DMS53 treated with DMSO at 0.1 percent for 48 hours (cell line): ENCODE measurements around the gene GPR158.

Experiments
- DNase-seq: peaks from one replicate; lab custom pipeline; 2025; ENCODE audit not compliant: unreplicated experiment; lab: John Stamatoyannopoulos, UW

Gene GPR158

DNA sequence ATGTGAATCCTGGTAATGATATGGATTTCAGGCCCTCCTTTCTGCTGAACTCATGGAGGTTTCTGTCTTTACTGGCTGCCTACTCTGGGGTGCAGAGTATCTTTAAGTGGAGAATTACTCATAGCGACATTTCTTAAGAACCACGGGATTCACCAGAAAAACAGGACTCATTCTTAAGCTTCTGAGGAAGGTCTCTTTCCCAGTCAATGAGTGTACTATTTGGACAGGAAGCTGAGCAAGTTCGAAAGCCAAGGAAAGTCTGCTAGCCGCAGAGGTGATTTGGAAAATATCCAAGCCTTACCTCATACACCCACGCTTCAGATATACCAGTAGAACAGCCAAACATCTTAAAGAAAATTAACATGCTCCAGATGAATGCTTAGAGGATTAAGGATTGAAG is 381.7 kb downstream of the GPR158 start:
- DNase-seq = no peak

DNA sequence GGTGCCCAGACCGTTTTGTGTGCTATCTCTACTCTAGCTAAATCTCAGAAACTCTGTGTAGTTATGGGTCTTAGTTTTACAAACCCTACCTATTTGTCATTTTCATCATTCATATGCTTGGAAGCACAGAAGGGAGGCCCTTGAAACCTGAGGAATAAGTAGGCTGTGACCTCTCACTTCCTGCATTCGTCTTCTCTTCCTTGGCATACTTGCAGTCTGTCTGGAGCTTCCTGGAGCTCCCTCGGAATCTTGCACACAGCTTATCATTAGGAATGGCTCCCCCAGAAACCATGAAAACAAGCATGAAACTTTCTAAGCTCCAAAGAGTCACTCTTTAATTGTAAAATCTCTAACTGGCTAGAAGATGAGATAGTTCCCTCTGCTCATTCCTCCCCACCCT is 382.3 kb downstream of the GPR158 start:
- no peak for DNase-seq

DNA sequence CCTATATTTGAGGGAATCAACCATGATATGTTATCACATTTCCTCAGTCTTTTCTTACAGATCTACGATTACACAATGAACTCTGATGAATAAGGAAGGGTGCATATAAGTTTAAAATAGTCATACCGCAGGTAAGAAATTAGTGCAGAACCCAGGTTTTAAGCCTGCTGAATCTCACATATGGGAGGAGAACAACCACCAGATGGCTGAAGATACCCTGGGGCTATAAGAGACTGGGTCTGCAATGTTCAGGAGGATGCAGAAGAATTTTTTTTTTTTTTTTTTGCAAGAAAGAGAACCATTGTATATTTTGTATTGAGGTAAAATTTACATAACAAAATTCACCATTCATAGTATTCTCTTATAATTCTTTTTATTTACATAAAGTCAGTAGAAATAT is 387.0 kb downstream of the GPR158 start:
- DNase-seq = no peak

DNA sequence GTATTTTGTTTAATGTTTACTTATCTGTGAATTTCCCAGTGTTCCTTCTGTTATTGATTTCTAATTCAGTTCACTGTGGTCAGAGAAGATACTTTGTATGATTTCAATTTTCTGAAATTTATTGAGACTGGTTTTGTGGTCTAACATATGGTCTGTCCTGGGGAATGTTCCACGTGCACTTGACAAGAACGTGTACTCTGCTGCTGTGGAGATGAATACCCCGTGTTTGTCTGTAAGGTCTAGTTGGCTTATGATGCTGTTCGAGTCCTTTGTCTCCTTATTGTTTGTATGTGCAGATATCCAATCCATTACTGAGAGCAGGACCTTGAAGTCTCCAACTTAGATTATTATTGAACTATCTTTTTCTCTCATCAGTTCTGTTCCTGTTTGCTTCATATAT is 387.7 kb downstream of the GPR158 start:
- no peak for DNase-seq

DNA sequence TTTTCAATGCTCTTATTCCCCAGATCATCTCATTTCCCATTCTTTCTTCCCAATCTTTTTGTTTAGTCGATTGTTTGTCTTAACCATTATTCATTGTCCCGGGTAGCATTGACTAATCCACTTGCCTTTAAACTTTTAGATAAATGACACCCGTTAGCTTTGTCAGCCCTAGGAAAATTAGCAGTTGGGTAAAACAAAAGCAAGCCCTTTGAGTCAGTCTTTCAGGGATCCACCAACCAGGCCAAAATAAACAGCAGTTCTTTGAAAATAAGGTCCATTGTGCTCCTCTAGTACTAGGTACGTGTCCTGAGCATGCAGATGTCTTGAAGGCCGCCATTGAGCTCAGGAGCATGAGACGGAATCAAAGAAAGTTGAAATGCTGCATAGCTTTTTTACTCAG is 389.6 kb downstream of the GPR158 start:
- no peak for DNase-seq

DNA sequence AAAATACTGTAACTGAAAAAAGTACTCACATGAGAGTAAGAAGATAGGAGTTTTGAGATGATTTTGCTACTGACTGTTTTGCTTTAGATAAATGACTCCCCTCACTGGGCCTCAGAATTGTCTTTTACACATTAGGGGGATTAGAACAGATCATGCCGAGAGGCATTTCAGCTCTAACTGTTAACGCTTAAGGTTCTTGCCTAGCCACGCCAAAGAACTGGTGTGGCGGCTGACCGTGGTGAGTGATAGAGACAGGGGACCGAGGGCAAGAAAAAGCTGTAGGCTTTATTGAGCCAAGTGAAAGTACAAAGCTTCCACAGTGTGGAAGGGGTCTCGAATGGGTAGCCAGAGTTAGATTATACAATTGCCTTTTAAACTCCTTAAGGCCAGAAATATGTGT is 390.8 kb downstream of the GPR158 start:
- DNase-seq = no peak

DNA sequence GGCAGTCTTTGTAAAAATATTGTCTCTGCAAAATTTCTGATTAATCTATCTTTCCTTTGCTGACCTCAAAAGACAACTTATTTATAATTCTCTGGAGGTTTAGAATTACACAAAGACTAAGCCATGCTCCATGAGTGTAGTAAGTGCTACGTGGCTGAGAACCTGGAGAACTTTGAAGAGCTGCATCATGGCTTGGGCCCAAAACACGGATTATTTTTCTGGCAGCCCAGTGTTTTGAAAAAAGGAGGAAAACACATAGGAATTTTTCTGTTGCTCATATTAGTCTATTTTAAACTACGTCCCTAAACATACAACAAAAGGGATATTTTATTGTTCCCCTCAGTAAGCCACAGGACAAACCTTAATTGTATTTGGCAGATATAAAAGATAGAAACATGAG is 398.5 kb downstream of the GPR158 start:
- no peak for DNase-seq

DNA sequence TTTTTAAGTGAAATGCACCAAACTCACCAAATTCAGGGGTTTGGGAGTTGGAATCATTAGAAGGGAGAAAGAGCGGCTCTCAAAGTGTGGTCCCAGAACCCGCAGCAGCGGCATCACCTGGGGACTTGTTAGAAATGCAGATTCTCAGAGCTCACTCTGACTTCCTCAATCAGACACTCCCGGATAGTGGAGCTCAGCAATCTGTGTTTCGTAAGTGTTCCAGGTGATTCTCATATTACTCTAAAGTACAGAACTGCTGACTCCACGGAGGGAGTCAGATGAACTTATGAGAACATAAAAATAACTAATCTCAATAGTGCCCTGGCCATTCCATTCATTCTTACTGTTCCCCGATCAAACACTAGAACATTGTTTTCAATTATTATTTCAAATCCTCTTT is 400.5 kb downstream of the GPR158 start:
- no peak for DNase-seq

DNA sequence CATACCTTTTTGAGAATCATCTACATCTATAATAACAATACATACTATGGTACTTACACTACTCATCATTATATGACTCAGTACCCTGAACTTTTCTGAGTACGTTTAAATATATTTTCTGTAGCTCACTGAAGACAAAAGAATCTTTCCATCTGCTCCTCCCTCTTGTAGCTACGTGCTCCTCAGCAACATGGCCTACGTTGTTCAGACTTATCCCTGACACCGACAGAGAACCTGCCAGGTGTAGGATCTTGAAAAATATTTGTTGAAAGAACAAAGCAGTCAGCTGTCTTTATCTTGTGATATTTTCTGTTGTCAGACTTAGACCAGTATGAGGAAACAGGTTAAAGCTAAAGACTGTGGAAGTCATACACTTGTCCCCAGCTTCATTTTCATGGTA is 403.3 kb downstream of the GPR158 start:
- DNase-seq = no peak

DNA sequence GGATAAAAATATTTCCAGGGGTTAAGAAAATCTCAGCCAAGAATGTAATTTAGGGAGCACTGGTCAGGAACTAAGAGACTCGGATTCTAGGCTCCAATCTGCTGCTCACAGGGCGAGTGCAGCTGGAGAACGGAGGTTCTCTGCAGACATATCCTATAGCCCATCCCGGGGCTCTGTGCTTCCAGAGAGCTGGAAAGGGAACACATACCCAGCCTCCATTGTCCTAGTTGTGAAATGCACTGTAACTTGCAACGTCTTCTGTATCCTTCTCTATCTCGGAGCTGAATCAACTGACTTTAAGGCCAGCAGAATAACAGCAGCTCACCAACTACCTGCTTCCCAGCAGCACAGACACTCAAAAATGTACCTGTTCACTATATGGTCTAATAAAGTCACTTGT is 408.2 kb downstream of the GPR158 start:
- no peak for DNase-seq

DNA sequence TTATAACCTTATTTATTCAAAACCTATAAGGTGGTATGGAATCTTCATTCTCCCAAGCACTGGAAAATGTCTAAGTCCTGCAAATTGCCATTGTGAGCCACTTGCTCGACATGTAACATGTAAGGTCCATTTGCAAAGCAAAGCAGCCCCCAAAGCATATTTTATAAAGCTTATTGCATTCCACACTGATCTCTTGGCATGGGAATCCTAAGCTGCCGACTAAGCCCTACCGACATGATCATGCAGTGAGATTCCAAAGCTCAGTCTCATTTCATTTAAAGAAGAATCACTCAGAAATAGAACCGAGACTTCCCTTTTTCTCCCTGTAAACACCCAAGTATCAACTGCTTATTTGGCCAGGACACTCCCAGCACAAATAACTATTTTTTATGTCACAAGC is 425.9 kb downstream of the GPR158 start:
- no peak for DNase-seq

DNA sequence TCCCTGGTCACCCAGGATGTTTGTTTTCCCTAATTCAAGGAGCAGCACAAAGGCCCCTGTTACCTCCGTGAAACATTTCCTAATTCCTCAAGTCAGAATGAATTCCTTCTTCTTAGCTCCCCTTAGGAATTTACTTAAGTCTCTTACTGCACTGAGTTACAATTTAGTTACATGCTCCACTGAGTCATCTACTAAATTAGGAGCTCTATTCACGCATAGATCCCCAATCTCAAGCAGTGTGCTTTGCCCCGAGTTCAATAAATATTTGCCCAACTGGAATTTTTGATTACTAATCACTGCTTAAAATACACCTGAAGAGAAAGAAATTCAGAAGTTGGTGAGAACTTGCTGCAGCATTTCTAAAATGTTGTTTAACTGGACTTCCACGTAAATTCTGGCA is 429.8 kb downstream of the GPR158 start:
- DNase-seq = no peak

DNA sequence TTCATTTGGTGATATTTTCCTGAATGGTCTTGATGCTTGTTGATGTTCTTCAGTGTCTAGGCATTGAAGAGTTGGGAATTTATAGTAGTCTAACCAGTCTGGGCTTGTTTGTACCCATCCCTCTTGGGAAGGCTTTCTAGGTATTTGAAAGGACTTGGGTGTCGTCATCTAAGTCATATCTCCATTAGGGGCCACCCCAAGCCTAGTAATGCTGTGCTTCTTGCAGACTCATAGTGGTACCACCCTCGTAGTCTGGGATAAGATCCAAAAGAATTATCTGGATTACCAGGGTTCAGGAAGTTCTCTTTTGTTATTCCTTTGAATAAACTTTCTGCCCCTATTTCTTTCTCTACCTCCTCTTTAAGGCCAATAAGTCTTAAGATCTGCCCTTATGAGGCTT is 439.9 kb downstream of the GPR158 start:
- DNase-seq = no peak

DNA sequence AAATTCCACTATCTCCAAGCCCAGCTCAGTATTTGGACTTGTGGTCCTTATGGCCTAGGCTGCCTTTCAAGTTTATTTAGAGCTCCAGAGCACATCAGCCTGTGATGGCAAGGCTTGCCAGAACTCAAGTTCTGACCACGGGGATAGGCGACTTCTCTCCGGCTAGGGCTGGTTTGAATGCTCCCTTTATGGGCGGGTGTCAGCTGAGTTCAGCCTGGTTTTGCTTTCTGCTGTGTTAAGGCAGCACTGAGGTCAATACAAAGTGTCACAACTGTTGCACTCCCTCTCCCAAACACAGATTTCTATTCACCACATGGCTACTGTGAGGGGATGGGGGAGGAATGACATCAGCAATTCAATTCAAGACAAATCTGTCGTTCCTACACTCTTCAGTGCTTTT is 441.1 kb downstream of the GPR158 start:
- DNase-seq = no peak

DNA sequence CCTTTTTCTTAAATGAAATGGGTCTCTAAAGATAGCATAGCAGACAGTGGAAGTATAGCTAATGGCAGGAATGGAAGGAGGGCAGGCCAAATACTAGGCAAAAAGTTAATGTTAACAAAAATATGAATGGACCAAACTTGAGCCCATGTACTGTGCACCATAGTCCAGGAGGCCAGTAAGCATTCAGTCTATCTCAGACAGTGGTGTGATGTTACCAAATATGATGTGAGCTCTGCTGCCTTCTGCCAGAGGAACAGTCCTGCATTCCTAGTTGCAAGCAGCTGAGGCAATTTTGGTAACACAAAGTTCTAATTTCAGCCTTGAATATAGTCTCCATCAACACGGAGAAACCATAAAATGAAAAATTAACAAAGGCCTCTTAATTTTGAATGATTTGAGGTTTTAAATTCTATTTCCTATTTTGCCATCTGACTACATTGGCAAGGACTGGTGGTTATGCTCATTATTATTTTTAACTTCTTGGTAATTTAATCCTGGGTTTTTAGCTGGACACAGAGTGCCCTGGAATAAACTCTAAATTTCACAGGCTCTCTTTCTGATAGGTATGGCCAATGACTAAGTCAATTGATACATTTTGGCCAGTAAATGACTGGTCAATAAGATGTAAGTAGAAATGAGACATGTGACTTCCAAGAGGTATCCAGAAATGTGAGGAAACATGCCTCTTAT is 442.2 kb downstream of the GPR158 start:
- no peak for DNase-seq

DNA sequence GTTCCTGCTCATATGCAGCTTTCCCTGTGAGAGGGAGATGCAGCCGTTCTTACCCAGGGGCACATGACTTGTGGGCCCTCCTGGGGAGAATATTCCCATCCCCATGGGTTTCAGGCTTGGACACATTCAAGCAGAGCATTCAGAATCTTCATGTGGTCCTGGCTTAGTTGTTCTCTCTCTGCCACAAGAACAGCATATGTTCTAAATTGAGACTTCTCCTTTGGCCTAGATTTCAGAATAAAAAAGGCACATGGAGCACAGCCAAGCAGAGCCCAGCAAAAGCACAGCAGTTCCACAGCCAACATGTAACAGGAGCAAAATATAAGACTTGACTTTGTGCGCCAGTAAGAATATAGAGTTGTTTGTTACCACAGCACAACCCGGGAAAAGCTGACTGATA is 452.8 kb downstream of the GPR158 start:
- no peak for DNase-seq

DNA sequence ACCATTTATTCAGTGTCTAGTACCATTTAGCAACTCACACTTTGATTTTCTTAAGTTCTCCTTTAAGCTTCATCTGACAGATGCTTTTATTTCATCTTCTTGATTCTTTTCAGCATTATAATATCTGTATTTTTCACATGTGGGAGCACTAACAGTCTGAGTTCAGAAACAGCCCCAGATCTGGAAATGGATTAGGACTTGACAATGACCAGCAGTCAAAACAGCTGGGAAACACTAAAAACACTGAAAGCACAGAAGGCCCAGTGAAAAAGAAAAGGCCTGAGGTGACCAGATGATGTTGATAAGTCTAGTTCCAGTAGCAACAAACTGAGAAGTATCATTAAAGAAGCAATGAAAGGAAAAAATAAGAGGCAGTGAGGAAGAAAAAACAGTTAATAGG is 454.5 kb downstream of the GPR158 start:
- no peak for DNase-seq

DNA sequence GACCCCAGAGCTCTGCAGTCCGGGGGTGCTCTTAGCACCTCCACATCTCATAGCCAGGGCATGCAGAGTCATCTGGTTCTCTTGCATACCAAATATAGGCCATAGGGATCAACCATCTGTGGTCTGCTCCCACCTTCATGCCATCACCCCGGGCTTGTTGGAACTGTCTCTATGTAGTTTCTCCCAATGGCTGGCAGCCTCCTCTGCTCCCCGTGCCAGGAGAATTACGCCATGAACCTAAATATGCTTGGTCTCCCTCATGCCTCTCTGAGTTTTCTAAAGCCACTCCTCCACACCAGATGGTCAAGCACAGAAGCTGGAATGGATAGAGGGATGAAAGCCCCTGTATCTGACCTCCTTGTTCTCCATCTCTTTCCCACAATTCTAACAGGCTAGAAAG is 456.7 kb downstream of the GPR158 start:
- DNase-seq = no peak

DNA sequence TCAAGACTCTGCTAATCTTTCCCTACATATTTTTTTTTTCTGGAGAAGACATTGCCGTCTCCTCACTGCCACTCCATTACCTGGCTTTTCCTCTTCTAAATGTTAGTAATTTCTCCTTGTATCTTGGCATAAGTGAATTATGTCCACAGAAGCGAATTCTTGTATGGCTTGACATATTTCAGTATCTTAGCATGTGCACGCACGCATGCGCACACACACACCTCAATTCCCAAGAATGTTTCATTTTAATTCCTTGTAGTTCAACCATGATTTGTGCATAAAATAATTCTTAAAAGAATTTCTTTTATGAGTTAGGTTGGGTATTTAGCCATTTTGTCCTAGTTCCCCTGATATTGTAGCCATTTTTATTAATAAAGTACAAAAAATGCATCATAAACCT is 458.0 kb downstream of the GPR158 start:
- DNase-seq = no peak

DNA sequence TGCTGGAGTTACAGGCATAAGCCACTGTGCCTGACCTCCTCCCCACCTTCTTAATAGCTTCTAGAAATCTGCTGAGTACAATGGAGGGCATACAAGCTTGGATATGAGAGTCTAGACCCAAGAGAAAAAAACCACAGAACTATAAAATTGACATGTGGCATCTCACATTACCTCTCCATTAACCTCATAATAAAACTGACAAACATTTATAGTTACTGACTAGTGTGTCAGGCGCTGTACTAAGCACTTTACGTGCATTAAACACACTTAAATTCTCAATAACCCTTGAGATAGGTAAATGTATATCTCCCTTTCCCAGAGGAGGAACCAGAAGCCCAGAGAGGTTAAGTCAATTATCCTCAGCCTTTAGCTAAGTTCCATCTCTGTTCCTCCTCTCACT is 458.7 kb downstream of the GPR158 start:
- DNase-seq = no peak

DNA sequence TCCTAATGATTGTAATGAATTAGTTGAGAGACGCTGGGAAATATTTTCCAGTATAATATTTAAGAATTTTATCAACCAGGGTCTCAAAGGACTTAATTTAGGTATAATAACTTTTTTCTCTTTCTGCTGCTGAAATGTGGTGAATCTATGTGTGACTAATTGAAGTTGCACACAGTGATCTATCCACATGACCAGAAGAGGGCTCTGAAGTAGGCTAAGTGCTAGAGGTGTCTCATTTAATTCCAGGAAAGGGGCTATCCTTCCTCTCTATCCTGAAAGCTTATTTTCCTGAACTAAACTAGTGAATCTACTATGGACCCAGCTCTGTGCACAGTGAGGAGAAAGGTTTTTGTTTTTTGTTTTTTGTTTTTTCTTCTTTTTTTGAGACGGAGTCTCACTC is 464.8 kb downstream of the GPR158 start:
- DNase-seq = no peak

DNA sequence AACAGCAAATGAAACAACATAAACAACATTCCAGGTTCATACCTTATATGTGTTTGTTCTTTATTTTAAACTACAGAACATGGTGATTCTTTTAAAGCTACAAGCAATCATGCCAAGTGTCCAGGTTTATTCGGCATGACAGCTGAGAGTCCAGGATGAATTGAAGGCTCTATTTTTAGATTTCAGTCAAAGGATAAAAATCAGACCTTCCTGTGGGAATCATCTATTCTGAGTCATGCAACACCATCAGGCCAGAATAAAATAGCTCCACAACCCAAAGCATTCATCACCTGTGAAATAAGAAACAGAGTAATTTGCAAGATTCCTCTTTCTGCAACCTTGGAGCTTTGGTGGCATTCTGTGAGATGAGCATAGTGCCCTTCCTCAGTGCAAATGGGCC is 466.8 kb downstream of the GPR158 start:
- no peak for DNase-seq

DNA sequence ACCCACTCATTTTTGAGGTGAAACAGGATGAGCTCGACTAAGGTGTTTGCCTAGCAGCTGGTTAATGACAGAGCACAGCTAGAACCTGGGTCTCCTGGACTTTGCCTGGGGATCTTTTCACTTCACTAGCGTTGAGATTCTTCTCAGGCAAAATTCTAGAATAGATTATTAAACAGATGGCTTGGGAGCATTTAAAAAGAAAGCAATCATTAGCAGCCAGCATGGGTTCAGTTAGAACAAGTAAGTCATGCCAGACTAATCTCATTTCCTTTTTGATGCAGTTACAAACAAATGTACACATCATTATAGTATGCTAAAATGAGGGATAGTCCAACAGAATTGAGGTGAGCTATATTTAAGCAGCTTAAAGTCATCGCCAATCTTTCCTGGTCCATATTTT is 467.9 kb downstream of the GPR158 start:
- no peak for DNase-seq

DNA sequence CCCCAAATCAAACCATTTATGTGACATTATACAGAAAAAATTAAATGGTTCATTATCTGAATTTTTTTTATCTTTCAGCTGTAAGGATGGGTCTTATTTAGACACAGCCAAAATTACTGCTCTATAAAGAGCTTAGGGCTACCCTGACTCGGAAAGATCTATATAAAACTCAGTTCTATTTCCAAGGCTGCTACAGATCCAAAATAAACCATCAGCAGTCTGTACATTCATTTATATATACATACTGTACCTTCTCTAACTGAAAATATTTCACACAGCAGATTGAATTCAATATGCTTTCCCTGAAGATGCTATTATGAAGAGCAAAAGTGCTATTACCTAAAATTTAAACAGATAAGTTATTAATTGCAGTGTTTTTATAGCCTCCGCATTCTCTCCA is 471.6 kb downstream of the GPR158 start:
- DNase-seq = no peak
